HepG2 (cell line): Measurements from ENCODE around the gene BMPER. TPM values are rescaled to one million over a fixed set of nuclear protein-coding genes. Genes with fewer than 3 reads are reported as not detected.

Experiments
- ATAC-seq: fragments of 200-7000 bp; cut with Tn5 transposase; 3 replicates; pipeline ENCODE4 v1.9.1; 2020; ENCODE audit warnings: mild to moderate bottlenecking, moderate library complexity
- BruUV-seq: library from RNA; stranded (reverse); fragments of 400-500 nt; replicated peaks from 2 replicates; lab custom pipeline; 2021; lab: Mats Ljungman, UMichigan
- CTCF ChIA-PET: fragments of 300-600 bp; formaldehyde crosslinking; extraction: SDS; loops from one replicate; lab custom pipeline; 2021; ENCODE audit warnings: low total read pairs, inconsistent platforms, low intra/inter-chr PET ratio; lab: Yijun Ruan, JAX
- POLR2A ChIA-PET: fragments of 350-600 bp; sonication (Branson Sonifier 250); formaldehyde crosslinking; loops from one replicate; lab custom pipeline; 2020; ENCODE audit warnings: antibody characterized with exemption, inconsistent platforms; lab: Yijun Ruan, JAX
- DNase-seq: peaks from one replicate; pipeline ENCODE4 v3.0.0-alpha.2; 2015; ENCODE audit warnings: low spot score
- FAIRE-seq: peaks from 3 replicates; lab custom pipeline; 2011; peaks lifted over from hg19 to GRCh38; lab: Jason Lieb, UNC
- H2AFZ ChIP-seq: one replicate; pipeline ENCODE4 v1.6.1; 2011; ENCODE audit warnings: low read length, inconsistent platforms
- H3K27ac ChIP-seq: fragments of 300-600 bp; 3 replicates; pipeline ENCODE4 v1.8.0; 2011; ENCODE audit warnings: mixed run types, mild to moderate bottlenecking, mixed read lengths, low read length, inconsistent platforms; ENCODE audit not compliant: insufficient read depth; ENCODE audit errors: extremely low read length
- H3K27me3 ChIP-seq, 2 experiments: fragments of 200-600 bp in 1 of 2; 2 replicates in 1 of 2; 3 replicates in 1 of 2; pipeline versions ENCODE4 v1.6.0 to v1.8.0; 2011; ENCODE audit warnings: low read length in 2 of 2, mild to moderate bottlenecking in 2 of 2, moderate library complexity in 2 of 2, inconsistent platforms in 1 of 2; ENCODE audit not compliant: insufficient read depth in 2 of 2, control insufficient read depth in 1 of 2
- H3K36me3 ChIP-seq, 2 experiments: fragments of 200-600 bp in 1 of 2; replicated peaks in 1 of 2; 2 replicates in 1 of 2; 3 replicates in 1 of 2; pipeline versions ENCODE4 v1.5.1 to v1.8.0; 2011; ENCODE audit warnings: low read length in 2 of 2, inconsistent platforms in 1 of 2; ENCODE audit not compliant: insufficient read depth in 2 of 2, control insufficient read depth in 1 of 2
- H3K4me1 ChIP-seq: 2 replicates; pipeline ENCODE4 v1.5.1; 2012; ENCODE audit warnings: low read length, inconsistent platforms; ENCODE audit not compliant: insufficient read depth
- H3K4me2 ChIP-seq: 2 replicates; pipeline ENCODE4 v1.6.0; 2011; ENCODE audit warnings: low read depth, low read length, inconsistent platforms
- H3K4me3 ChIP-seq, 3 experiments: fragments of 200-600 bp in 1 of 3; sonication (generic), shearing (Covaris generic) in 1 of 3; replicated peaks in 1 of 3; 2 replicates each; pipeline ENCODE4 v1.5.1; 2011 to 2016; ENCODE audit warnings: low read length in 3 of 3, inconsistent platforms in 2 of 3, low read depth in 2 of 3, mild to moderate bottlenecking in 2 of 3, control low read depth in 1 of 3, mixed read lengths in 1 of 3; ENCODE audit not compliant: insufficient read depth in 1 of 3
- H3K79me2 ChIP-seq: one replicate; pipeline ENCODE4 v1.6.1; 2011; ENCODE audit warnings: low read length, inconsistent platforms; ENCODE audit not compliant: insufficient read depth
- H3K9ac ChIP-seq: 2 replicates; pipeline ENCODE4 v1.6.0; 2011; ENCODE audit warnings: mild to moderate bottlenecking, low read depth, low read length, inconsistent platforms; ENCODE audit not compliant: insufficient read depth
- H3K9me3 ChIP-seq: 2 replicates; pipeline ENCODE4 v1.5.1; 2012; ENCODE audit warnings: mild to moderate bottlenecking, low read length
- H4K20me1 ChIP-seq: 2 replicates; pipeline ENCODE4 v1.6.0; 2011; ENCODE audit warnings: inconsistent platforms, mild to moderate bottlenecking, low read length, moderate library complexity; ENCODE audit not compliant: insufficient read depth
- BHLHE40 ChIP-seq: IDR thresholded peaks from 2 replicates; pipeline ENCODE4 v1.6.1; 2011; ENCODE audit warnings: low read length, improper control_type of control experiment
- CTCF ChIP-seq: sonication (generic); formaldehyde crosslinking; IDR thresholded peaks from 2 replicates; pipeline ENCODE4 v1.5.0; 2020; ENCODE audit warnings: mild to moderate bottlenecking, missing genetic modification reagents, moderate library complexity
- STAG1 ChIP-seq: sonication (generic); formaldehyde crosslinking; IDR thresholded peaks from 2 replicates; pipeline ENCODE4 v1.4.0; 2020; ENCODE audit warnings: missing genetic modification reagents
- ZEB1 ChIP-seq: IDR thresholded peaks from 2 replicates; pipeline ENCODE4 v1.6.1; 2012; ENCODE audit warnings: mild to moderate bottlenecking, low read depth, inconsistent platforms; ENCODE audit not compliant: insufficient replicate concordance
- ZMAT3 ChIP-seq: sonication (generic); formaldehyde crosslinking; conservative IDR thresholded peaks from 2 replicates; pipeline ENCODE4 v1.7.0; 2021; ENCODE audit warnings: missing genetic modification reagents
- ZNF263 ChIP-seq: sonication (generic); formaldehyde crosslinking; IDR thresholded peaks from 2 replicates; pipeline ENCODE4 v1.4.0; 2020; ENCODE audit warnings: missing genetic modification reagents
- ZNF556 ChIP-seq: sonication (generic); formaldehyde crosslinking; IDR thresholded peaks from 2 replicates; pipeline ENCODE4 v1.4.0; 2020; ENCODE audit warnings: mild to moderate bottlenecking, missing genetic modification reagents, borderline replicate concordance
- WGBS: methylation state at CpG from one replicate; pipeline ENCODE4 v1.1.6; 2017; ENCODE audit warnings: low lambda C conversion rate; 5-methylcytosine and 5-hydroxymethylcytosine counted together
- in situ Hi-C: cut with HindIII; loops from 2 replicates; pipeline ENCODE4 v1.10.0; 2017; ENCODE audit warnings: low pct_unique_long_range_greater_than_20kb; ENCODE audit not compliant: extremely low pct_ligation_motif_present
- intact Hi-C: fragments of 100-400 bp; cut with micrococcal nuclease; formaldehyde crosslinking; loops from one replicate; pipeline ENCODE4 v1.10.0; 2022; ENCODE audit not compliant: unreplicated experiment
- polyA plus RNA-seq, 8 experiments: library from polyadenylated mRNA; depleted of rRNA in 3 of 8; stranded (reverse) in 7 of 8; unstranded in 1 of 8; fragments of >200 nt; fragmentation: Illumina TruSeq in 4 of 8; extraction: Trizol in 4 of 8; gene quantifications; 2 replicates each; pipeline versions ENCODE4 v1.2.1 to v1.2.3, GENCODE V29; 2011 to 2016; ENCODE audit warnings: low read depth in 4 of 8, missing spikeins in 1 of 8, mixed read lengths in 1 of 8; ENCODE audit not compliant: insufficient read depth in 1 of 8
- total RNA-seq, 5 experiments: library from RNA; depleted of rRNA; stranded (reverse); fragments of >200 nt; fragmentation: Illumina TruSeq; extraction: Trizol; gene quantifications; 2 replicates each; pipeline ENCODE4 v1.2.3, GENCODE V29; 2016; ENCODE audit warnings: low read depth in 1 of 5

BMPER gene
- total and polyA plus RNA-seq, 2 of the 13 experiments (the other 11 are each of a cell fraction or from before 2014, with no cell fraction given) = not detected

- H3K79me2 ChIP-seq = no peaks in the 10 kb centered on the region
- 12% methylated on average over 9 of the region's 12 CpGs for WGBS
- no peaks in the 10 kb centered on the region for H3K9me3 ChIP-seq
- no peak overlapping the region for H3K4me3 ChIP-seq
- H3K9ac ChIP-seq = no peak overlapping the region
- H3K4me1 ChIP-seq = no peaks in the 10 kb centered on the region; the same call in 1 of the 2 replicates
- H3K4me2 ChIP-seq = peak overlapping the region; percentile 18; the same call in 1 of the 2 replicates
- no peaks in the 10 kb centered on the region for H4K20me1 ChIP-seq
- H3K36me3 ChIP-seq = no peaks in the 10 kb centered on the region
- H3K27me3 ChIP-seq = peaks cover 0 to 8% of the 10 kb centered on the region in 2 experiments; a peak in 1 of 5 replicates
- H3K27ac ChIP-seq = no peak overlapping the region
- intact Hi-C loops (loop anchor here (2.0 kb wide), 1 partner anchor 24 kb away; no protein-coding TSS in a partner anchor), in situ Hi-C loops (no loop called here)
- FAIRE-seq = peak; percentile 8
- H2AFZ ChIP-seq = no peak overlapping the region
- ChIA-PET CTCF (no interaction called here), POLR2A (no interaction called here)
- BruUV-seq = no TSS peak
- TF ChIP-seq ZNF556 = no peak
- peak; percentile 48 for TF ChIP-seq CTCF (CRISPR knock-in tag)
- TF ChIP-seq ZEB1 = no peak
- 0 out of 2 replicates have a peak, but pooled peaks have one; percentile 17 for TF ChIP-seq STAG1 (CRISPR knock-in tag)
- peak; percentile 90 for ATAC-seq
- DNase-seq = peak; percentile 8
Measured at GRCh38 chr7:34158368-34159153, 253.2 kb downstream of the BMPER start.

- Histone ChIP-seq H3K4me1 (no peaks in the 10 kb centered on the region; the same call in 1 of the 2 replicates), H3K79me2 (no peaks in the 10 kb centered on the region), H4K20me1 (no peaks in the 10 kb centered on the region), H3K27ac (no peak overlapping the region), H3K9ac (no peak overlapping the region), H3K36me3 (no peaks in the 10 kb centered on the region), H3K4me3 (no peak overlapping the region), H3K9me3 (no peaks in the 10 kb centered on the region), H3K4me2 (no peak overlapping the region), H3K27me3 (peaks cover 0 to 8% of the 10 kb centered on the region in 2 experiments; a peak in 1 of 5 replicates), H2AFZ (no peak overlapping the region)
- CTCF ChIA-PET = no interaction called here
- intact Hi-C loops (no loop called here), in situ Hi-C loops (no loop called here)
- WGBS = 100% methylated on average over 1 of the region's 2 CpGs
- FAIRE-seq (no peak), ATAC-seq (no peak), DNase-seq (no peak)
- no TSS peak for BruUV-seq
- POLR2A ChIA-PET = no interaction called here
- no peak for TF ChIP-seq ZMAT3 (CRISPR knock-in tag)
- 0 out of 2 replicates have a peak, but pooled peaks have one; percentile 27 for TF ChIP-seq ZNF263 (CRISPR knock-in tag)
- TF ChIP-seq BHLHE40 = 0 out of 2 replicates have a peak, but pooled peaks have one; percentile 31
Measured at GRCh38 chr7:34160261-34160752, 255.0 kb downstream of the BMPER start.
